HL-60 (cell line): Measurements from ENCODE around the gene L1TD1.

Experiments used
- GABPA ChIP-seq: IDR thresholded peaks from 2 replicates; pipeline ENCODE4 v1.6.1; 2012; ENCODE audit warnings: low read depth
- POLR2AphosphoS5 ChIP-seq: IDR thresholded peaks from 2 replicates; pipeline ENCODE4 v1.6.1; 2012; ENCODE audit warnings: low read depth
- TF ChIP-seq, protein P1 (sequence below): IDR thresholded peaks from one replicate; pipeline ENCODE4 v1.5.1; 2011; ENCODE audit warnings: low read length, control low read depth, inconsistent platforms; ENCODE audit not compliant: insufficient read depth

DNA sequence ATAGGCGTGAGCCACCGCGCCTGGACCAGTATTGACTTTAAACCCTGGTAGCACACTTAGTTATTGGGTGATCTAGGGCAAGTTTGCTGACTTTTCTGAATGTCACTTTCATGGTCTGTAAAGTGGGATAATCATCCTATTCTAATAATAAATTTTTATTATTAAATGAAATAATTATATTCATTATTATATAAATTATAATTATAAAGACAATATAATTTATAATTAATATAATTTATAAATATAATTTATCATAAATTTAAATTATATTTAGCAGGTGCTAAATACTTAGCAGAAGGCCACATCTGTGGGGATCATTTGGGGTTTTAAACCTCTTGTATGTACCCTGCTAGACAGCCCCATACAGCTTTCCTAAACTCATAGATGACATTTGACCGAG lies 64.9 kb downstream of the L1TD1 start:
- TF ChIP-seq POLR2AphosphoS5 (no peak), GABPA (no peak)
- TF ChIP-seq, protein P1, sequence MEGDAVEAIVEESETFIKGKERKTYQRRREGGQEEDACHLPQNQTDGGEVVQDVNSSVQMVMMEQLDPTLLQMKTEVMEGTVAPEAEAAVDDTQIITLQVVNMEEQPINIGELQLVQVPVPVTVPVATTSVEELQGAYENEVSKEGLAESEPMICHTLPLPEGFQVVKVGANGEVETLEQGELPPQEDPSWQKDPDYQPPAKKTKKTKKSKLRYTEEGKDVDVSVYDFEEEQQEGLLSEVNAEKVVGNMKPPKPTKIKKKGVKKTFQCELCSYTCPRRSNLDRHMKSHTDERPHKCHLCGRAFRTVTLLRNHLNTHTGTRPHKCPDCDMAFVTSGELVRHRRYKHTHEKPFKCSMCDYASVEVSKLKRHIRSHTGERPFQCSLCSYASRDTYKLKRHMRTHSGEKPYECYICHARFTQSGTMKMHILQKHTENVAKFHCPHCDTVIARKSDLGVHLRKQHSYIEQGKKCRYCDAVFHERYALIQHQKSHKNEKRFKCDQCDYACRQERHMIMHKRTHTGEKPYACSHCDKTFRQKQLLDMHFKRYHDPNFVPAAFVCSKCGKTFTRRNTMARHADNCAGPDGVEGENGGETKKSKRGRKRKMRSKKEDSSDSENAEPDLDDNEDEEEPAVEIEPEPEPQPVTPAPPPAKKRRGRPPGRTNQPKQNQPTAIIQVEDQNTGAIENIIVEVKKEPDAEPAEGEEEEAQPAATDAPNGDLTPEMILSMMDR: no peak
